SIG-M5 treated with dmso at 0.1 percent for 504 hours (cell line): ENCODE data around the gene ACACB.

ENCODE experiments used
- DNase-seq: peaks from one replicate; lab custom pipeline; 2025; ENCODE audit not compliant: unreplicated experiment; lab: John Stamatoyannopoulos, UW

The ACACB gene

DNA sequence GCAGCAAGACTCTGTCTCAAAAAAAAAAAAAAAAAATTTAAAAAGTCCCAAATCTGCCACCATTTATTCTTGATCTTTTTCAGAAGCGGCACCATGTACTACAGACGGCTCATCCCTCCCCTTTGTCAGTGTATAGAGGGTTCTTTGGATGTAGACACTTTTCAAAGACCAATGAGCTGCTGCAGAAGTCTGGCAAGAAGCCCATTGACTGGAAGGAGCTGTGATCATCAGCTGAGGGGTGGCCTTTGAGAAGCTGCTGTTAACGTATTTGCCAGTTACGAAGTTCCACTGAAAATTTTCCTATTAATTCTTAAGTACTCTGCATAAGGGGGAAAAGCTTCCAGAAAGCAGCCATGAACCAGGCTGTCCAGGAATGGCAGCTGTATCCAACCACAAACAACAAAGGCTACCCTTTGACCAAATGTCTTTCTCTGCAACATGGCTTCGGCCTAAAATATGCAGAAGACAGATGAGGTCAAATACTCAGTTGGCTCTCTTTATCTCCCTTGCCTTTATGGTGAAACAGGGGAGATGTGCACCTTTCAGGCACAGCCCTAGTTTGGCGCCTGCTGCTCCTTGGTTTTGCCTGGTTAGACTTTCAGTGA is 6.5 kb upstream of the ACACB start:
- no peak for DNase-seq

- peak; percentile 16 for DNase-seq
Observed at GRCh38 chr12:109110988-109111495, 5.3 kb upstream of the ACACB start.

- no peak for DNase-seq
Observed at GRCh38 chr12:109112720-109113465, 3.5 kb upstream of the ACACB start.

- no peak for DNase-seq
Observed at GRCh38 chr12:109113661-109114321, 2.6 kb upstream of the ACACB start.

DNA sequence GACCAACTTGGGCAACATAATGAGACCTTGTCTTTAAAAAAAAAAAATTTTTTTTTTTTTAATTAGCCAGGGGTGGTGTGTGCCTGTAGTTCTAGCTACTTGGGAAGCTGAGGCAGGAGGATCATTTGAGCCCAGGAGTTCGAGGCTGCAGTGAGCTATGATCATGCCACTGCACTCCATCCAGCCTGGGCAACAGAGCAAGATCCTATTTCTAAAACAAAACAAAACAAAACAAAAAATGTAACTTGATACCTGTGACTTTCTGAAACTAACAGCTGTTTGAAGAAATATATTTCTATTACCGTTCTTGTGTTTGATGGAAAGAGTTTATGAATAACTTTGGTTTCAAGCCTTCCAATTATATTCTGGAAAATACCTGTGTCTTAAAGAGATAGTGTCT is 1.7 kb upstream of the ACACB start:
- no peak for DNase-seq

DNA sequence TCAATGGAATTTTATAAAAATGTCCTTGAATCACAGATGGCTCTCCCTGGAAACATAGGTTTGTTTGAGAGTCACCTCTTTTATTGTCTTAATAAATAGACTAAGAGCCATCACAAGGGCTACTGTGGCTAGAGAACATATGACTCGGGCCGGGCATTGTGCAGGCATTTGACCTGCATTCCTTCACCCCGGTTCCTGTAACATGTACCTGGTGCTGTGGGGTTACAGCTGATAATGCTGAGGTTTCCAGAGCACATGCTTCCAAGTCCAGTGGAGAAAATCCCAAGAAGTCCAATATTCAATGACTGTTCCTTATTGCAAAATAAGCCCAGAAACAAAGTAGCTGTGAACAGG is 1.0 kb upstream of the ACACB start:
- DNase-seq = no peak

DNA sequence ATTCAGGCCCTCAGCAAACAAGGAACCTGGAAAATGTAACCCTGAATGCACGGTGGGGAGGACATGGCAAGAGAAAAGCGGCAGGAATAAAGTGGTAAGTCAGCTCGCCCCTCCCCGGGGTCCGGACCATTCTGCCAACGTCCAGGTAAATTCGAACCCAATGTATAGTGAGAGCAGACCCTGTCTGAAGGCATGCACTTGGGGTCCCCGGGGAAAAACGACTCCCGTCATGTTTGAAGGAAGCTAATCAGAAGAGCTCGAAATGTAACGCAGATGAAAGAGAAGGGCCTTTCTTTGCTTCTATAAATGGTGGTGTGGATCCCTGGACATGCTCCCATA is 193 bp downstream of the ACACB start:
- no peak for DNase-seq

- no peak for DNase-seq
Observed at GRCh38 chr12:109120095-109120494, 3.7 kb downstream of the ACACB start.

DNA sequence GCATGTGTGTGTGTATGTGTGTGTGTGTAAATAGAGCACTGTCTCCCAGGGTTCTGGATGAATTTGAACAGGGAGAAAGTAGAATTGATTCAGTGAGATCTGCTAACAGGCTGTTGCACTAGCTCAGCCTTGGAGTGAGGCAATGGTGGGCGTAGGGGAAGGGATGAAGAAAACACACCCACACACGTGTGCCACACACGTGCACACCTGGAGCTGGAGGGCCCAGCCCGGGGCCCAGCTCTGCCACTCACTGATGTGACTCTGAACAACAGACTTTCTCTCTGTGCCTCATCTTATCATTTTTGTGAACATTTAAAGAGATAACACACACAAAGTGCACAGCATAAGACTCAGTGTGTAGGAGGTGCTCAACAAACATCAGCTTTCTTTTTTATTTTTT is 4.2 kb downstream of the ACACB start:
- no peak for DNase-seq

DNA sequence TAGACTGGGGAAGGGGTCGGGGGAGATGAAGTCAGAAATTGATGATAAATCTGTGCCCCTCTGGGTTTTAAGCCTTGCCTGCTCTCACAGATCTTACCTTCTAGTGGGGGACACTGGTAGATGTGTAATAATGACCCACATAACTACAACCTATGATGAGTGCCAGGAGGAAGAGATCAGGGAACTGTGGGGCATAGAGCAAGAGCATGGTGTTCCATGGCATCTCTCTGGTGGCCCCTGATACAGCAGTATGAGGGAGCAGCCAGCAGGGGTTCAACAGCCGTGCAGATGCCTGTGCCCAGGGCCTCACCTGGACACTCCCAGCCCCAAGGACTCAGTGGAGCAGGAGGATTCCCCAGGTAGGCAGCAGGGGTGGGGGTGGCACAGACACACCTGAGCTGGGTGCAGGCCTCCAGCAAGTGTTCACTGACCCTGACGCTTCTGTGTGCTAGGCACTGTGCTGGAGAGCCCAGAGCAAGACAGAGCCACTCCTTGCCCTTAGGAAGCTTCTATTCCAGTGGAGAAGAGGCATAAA is 5.0 kb downstream of the ACACB start:
- no peak for DNase-seq

DNA sequence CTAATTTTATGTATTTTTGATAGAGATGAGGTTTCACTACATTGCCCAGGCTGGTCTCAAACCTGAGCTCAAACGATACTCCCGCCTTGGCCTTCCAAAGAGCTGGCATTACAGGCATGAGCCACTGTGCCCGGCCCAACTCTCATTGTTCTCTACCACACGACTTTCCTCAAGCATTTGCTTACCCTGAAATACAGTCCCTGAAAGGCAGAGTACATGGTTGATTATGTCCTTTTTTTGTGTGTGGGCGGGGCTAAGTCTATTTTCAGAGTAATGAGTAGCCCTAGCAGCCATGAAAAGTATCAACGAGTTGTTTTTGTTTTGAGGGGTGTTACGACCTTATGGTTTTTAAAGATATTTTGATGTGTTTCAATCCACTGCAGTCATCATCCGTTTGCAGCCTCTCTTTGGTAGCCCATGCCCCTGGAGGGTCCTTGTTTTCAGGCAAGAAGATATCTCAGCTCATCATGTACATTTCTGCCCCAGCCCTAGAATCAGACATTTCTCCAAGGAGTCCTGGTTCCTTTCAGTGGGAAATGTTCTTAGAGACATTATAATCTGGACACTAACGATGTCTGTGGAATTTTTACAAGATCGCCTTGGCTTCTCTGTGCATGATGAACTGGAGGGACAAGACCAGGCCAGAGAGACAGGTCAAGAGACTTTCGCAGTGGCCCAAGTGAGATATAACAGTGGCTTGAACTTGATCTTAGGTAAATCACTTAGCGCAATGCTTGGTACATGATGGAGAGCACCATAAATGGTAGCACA is 8.7 kb downstream of the ACACB start:
- DNase-seq = no peak

- DNase-seq = no peak
Observed at GRCh38 chr12:109125791-109126190, 9.4 kb downstream of the ACACB start.

DNA sequence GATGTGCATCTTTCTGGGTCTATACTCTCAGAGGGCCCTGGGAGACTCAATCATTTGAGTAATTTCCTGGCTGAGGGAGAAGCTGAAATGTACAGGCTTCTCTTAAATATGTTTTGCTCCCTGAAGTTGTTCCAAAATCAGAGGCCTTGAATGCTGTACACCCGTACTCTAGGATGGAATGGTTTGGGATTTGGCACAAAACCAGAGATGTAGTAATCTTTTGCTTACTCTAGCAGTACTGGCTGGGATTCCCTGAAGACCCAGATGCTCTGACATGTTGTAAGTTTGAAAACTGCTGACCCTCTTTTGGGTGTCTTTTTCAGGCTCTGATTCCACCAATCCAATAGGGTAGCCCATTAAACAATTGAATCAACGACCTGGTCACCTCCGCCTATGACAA is 10.4 kb downstream of the ACACB start:
- DNase-seq = no peak

- DNase-seq = no peak
Observed at GRCh38 chr12:109127533-109128242, 11.3 kb downstream of the ACACB start.

DNA sequence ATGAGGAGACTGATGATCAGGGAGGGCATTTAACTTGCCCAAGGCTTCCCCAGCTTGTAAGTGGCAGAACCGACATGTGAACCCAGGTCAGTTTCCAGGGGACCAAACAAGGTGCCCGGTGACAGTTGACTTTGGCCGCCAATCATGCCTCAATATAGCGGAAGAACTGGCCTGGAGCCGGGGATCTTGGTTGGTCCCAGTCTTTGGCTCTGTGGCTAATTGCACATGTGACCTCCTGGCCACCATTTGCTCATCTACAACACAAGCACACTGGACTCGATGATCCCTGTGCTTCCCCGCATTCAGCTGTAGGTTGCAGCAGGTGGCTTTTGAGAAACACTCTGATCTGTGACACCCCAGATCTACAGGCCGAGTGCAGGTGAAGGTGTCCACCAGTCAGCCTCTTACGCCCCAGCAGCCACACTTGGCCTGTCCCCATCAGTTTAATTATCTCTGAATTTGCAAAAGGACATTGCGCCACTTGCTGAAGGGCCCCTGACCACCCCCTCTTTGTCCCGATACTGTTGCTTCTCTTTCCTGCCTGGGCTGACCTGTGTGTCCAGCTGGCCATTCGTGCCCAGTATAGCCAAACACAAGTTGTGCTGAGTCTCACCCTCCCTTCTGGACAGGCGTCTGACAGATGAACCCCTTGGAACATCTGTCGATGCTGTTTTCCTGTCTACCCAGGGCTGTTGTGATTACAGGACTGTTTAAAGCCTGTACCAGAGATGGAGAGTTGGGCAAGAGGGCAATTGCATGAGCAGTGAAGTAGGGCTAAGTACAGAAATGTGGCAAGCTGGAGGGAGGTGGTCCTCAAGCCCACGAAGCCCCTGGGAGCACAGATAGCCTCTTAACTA is 14.1 kb downstream of the ACACB start:
- DNase-seq = no peak

DNA sequence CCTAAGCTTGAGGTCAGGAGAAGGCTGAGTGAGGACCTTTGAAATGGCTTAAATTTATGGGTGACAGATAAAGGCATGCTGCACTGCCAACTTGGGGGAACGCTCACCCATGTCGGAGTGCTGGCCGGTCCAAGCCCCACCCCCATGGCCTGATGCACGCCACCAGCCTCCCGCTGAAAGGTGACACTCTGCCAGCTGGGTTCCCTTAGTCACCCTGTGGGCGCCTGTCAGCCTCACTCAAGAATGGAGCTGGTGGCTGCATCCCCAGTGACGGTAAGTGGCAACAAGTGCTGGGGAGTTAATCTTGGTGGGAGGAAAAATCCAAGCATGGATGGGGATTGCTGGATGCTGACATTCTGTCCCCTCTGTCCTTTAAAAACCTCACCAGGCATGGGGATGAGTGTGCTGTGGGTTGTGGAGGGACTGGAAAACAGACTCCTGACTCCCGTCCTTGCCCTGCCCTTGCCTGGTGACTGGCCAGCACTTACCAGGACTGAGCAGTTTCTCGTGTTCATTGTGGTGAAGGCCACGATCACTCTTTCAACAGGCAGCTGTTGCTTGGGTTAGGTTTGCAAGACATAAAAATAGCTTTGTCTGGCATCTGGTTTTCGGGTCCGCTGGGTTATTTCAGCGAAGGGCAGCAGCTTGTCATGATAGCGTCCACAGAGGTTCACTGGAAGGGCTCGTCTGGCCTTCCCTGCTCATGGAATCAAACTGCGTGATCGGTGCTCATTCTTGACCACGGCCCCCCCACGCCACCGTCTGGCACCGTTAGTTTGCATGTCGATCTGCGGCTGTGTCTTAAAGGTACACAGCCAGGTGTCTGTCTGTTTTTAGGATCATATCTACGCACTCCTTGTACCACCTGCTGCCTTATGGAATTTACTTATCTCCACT is 15.0 kb downstream of the ACACB start:
- DNase-seq = no peak

DNA sequence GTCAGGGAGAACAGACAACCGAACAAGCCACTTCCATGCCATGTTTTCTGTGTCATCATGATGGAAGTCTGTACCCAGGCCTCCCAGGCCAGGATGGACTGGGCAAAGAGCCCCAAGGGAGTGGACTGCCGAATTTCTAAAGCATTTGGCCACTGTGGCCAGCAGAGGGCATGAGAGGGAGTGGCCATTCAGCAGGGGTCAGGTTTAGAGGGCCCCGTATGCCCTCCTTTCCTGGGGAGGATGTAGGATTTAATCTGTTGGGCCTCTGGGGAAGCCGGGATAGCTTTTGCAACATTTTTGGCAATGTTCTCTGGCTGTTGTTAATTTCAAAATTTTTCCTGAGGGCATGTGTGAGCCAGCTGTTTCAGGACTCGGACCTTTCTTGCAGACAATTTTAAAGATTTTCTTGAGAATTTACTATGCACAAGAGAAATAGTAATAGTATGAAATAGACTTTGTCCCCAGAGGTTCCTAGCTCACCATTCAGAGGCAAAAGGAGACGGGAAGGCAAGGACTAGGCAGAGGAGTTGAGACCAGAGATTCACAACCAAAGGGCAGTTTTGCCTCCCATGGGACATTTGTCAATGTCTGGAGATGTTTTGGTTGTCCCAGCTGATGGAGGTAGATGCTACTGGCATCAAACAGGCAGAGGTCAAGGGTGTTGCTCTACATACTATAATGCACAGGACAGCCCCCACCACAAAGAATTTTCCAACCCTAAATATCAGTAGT is 18.0 kb downstream of the ACACB start:
- DNase-seq = no peak

DNA sequence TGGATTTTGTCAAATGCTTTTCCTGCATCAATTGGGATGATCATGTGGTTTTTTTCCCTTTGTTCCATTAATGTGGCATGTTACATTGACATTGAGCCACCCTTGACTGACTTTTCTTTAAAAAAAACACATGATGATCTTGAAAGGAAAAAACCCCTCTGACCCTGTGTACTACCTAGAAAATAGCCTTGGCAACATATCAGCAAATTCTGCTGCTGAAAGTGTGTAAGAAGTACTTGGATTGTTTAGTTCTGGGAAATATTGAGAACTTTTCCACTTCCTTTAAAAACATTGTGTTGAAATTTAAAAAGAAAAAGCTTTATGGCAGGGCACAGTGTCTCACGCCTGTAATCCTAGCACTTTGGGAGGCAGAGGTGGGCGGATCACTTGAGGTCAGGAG is 20.7 kb downstream of the ACACB start:
- no peak for DNase-seq
